WERI-Rb-1 (cell line): ENCODE results near the gene RPRD1B.
"Not testable (repeated sequence)": the region's sequence is repeated elsewhere in the genome, so short reads cannot be mapped to it uniquely, and the experiment has no call there.

Experiments used
- DNase-seq: peaks from one replicate; pipeline ENCODE4 v3.0.0-alpha.2; 2020
- H3K27ac ChIP-seq: fragments of 250-450 bp; sonication (Bioruptor Pico); 2 replicates; pipeline ENCODE4 v1.5.1; 2020; ENCODE audit warnings: mild to moderate bottlenecking, moderate library complexity
- H3K27me3 ChIP-seq: fragments of 250-450 bp; sonication (Bioruptor Pico); 2 replicates; pipeline ENCODE4 v1.5.1; 2021; ENCODE audit warnings: mild to moderate bottlenecking, low read depth, moderate library complexity; ENCODE audit not compliant: insufficient read depth, severe bottlenecking
- H3K36me3 ChIP-seq: fragments of 250-450 bp; sonication (Bioruptor Pico); 2 replicates; pipeline ENCODE4 v1.5.1; 2020; ENCODE audit warnings: mild to moderate bottlenecking, moderate library complexity
- H3K4me3 ChIP-seq: 2 replicates; pipeline ENCODE4 v1.5.1; 2011; ENCODE audit warnings: low read depth, mild to moderate bottlenecking, control low read depth, low read length
- H3K9me3 ChIP-seq: fragments of 250-450 bp; sonication (Bioruptor Pico); 2 replicates; pipeline ENCODE4 v1.5.1; 2021; ENCODE audit warnings: mild to moderate bottlenecking, moderate library complexity; ENCODE audit not compliant: severe bottlenecking
- CTCF ChIP-seq: IDR thresholded peaks from 2 replicates; pipeline ENCODE4 v1.5.1; 2011; ENCODE audit warnings: low read depth, mild to moderate bottlenecking, control low read depth, inconsistent platforms, low read length

The RPRD1B gene

DNA sequence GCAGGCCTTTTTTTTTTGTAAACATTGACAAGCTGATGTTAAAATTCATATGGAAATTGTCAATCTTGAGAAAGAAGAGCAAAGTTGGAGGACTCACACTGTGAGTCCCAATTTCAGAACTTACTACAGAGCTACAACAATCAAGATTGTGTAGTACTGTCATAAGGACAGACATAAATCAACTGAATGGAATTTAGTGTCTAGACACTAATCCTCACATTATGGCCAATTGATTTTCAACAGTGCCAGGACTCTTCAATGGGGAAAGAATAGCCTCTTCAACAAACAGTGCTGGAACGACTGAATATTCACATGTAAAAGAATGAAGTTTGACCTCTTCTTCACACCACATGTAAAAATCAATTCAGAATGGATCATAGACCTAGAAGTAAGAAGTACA, 70.7 kb downstream of the RPRD1B start:
- Histone ChIP-seq H3K4me3 (no peak overlapping the region), H3K36me3 (no peaks in the 10 kb centered on the region), H3K27me3 (no peaks in the 10 kb centered on the region), H3K9me3 (peaks cover 3% of the 10 kb centered on the region), H3K27ac (no peak overlapping the region)
- TF ChIP-seq CTCF: no peak
- no peak for DNase-seq

DNA sequence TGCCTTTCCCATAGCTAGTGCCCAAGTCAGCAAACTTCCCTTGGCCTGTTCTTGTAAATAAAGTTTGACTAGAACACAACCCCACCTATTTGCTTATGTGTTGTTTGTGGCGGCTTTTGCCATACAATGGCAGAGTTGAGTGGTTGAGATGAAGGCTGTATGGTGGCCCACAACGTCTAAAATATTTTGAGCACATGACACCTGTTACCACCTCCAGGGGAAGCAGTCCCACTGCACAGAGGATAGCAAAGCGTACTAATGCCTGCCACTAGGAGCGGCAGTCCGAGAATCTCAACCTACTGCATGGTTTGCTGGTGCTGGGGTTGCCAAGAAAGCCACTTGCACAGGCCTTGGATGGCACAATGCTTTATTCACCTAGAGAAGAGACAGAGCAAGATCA, 72.9 kb downstream of the RPRD1B start:
- H3K27me3 ChIP-seq: no peaks in the 10 kb centered on the region
- no peaks in the 10 kb centered on the region for H3K9me3 ChIP-seq
- H3K27ac ChIP-seq: no peak overlapping the region
- no peak for DNase-seq
- H3K36me3 ChIP-seq: no peaks in the 10 kb centered on the region
- no peak for TF ChIP-seq CTCF
- no peak overlapping the region for H3K4me3 ChIP-seq

- not testable (repeated sequence) for H3K36me3 ChIP-seq, DNase-seq, H3K27ac ChIP-seq, H3K27me3 ChIP-seq, H3K4me3 ChIP-seq, H3K9me3 ChIP-seq
Observed at GRCh38 chr20:38107386-38107785, 73.8 kb downstream of the RPRD1B start.

GRCh38 chr20:38107916-38108315, 74.4 kb downstream of the RPRD1B start:
- not testable (repeated sequence) for H3K27ac ChIP-seq, H3K27me3 ChIP-seq, H3K9me3 ChIP-seq, H3K4me3 ChIP-seq, H3K36me3 ChIP-seq
- DNase-seq: peak; percentile 50

GRCh38 chr20:38108438-38108985, 75.0 kb downstream of the RPRD1B start:
- peak; percentile 43 for DNase-seq
- Histone ChIP-seq H3K36me3 (no peaks in the 10 kb centered on the region), H3K9me3 (no peaks in the 10 kb centered on the region), H3K4me3 (no peak overlapping the region), H3K27me3 (no peaks in the 10 kb centered on the region), H3K27ac (peak overlapping the region; percentile 50)
- TF ChIP-seq CTCF: no peak

DNA sequence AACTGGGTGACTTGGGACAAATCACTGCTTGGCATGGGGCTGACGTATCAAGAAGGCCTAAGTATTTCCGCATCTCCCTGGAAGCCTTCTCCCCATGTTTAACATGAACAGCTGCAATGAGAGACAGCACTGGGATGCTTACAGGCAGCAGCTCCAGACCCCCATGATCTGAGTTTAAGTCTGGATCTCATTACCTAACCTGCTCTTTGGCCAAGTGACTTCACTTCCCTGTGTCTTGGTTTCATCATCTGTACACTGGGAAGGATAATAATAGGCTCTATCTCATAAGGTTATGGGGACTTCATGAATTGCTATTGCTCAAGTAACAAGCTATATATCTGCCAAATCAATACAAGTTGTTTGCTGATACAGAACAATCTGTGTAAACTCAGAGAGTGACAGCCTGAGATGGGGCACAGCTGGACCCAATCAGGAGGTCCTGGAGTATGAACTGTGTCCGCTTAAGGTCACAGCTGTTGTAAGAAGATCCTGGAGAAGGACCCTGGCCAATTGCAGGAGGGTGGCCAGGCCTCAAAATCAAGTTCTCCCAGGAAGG, 75.5 kb downstream of the RPRD1B start:
- Histone ChIP-seq H3K27me3 (no peaks in the 10 kb centered on the region), H3K9me3 (no peaks in the 10 kb centered on the region), H3K27ac (peak overlapping the region; percentile 50), H3K4me3 (no peak overlapping the region), H3K36me3 (no peaks in the 10 kb centered on the region)
- no peak for DNase-seq
- no peak for TF ChIP-seq CTCF
